Left forelimb (tissue), 1 donor: Measurements from ENCODE around the gene ZNF48.

Source experiments
- DNase-seq: peaks from one replicate; pipeline ENCODE4 v3.0.0-alpha.2; 2018; ENCODE audit warnings: low spot score

ZNF48 gene

DNA sequence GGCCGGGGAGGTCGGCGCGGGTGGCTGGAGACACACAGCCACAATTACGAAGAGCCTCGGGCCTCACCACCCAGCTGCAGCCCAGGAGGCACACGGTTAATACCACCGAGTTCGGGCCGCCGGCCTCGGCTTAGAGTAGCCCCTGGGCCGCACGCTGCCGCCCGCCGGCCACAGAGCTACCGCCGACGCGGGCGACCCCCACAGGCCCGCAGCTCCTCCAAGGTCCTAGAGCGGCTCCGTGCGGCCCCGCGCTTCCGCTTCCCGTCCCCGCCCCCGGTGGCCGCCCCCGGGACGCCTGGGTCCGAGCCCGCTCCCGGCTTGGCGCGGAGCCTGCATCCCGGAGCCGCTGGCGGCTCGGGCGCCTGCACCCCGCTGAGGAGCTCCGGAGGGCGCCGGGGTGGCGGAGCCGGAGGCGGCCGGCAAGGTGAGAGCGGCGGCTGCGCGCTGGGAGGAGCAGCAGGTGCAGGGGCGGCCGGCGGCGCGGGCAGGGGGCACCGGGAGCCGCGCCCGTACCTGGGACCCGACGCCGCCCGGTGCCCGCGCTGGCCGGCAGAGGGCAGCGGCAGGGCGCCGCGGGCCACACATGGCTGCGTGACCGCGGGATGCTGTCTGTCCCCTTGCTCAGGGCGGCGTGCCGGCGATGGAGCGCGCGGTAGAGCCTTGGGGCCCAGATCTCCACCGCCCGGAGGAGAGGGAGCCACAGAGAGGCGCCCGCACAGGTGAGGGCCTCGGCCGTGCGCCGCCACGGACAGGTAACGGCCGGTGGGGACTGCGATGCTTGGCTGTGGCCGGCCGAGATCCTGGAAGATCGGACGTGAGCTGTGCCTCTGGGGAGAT is at the start of gene ZNF48:
Gene ZNF48 (plus strand): TSS at position 266 of the 837 bp plus-strand sequence. CDS start 375 bp downstream, at position 641.
- DNase-seq = peak; percentile 90

DNA sequence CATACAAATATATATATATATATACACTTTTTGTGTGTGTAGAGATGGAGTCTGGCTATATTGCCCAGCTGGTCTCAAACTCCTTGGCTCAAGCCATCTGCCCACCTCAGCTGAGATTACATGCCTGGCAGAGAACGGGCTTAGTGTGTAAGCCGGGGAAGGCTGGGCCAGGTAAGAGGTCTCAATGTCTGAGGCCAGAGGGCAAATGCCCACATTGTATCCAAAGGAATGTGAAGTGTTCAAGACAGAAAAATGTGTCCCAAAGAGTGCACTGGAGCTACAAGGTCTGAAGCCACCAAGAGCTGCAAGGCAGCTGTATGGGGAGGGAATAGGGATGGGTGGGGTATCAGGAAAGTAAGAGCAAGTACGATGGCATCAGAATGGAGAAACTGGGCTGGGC is 48.9 kb upstream of the ZNF48 start:
- DNase-seq = no peak

- DNase-seq = no peak
Observed at GRCh38 chr16:30348113-30348512, 47.1 kb upstream of the ZNF48 start.

DNA sequence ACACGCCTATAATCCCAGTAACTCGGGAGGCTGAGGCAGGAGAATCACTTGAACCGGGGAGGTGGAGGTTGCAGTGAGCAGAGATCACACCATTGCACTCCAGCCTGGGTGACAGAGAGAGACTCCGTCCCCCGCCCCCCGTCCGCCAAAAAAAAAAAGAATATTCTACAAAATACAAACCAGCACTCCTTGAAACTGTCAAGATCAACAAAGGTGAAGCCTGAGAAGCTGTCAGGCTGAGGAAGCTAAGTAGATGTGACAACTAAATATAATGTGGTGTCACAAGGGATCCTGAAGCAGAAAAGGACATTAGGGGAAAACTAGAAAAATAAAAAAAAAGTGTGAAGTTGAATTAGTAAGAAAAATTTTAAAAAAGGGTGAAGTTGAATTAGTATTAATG is 46.3 kb upstream of the ZNF48 start:
- no peak for DNase-seq

- no peak for DNase-seq
Observed at GRCh38 chr16:30349675-30350074, 45.5 kb upstream of the ZNF48 start.

DNA sequence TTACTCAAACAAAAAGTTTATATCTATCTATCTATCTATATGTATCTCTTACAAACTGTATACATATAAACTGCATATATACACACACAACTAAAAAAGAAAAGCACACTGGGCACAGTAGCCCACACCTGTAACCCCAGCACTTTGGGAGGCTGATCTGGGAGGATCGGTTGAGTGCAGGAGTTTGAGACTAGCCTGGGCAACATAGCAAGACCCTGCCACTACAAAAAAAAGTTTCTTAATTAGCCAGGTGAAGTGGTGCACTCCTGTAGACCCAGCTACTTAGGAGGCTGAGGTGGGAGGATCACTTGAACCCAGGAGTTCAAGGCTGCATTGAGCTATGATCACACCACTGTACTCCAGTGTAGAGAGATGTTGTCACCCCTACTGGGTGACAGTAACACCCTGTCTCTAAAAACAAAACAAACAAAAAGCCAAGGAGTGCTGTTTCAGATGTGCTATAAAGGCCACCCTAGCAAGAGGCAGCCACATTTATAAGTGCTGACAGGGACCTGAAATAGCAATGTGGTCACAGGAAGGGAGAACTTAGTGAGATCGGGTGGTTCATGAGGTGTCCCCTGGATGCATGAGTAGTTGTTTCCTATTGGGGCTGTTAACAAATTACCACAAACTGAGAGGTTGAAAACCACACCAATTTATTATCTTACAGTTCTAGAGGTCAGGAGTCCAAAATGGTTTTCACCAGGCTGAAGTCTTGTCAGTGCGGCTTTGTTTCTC is 44.9 kb upstream of the ZNF48 start:
- no peak for DNase-seq

- no peak for DNase-seq
Observed at GRCh38 chr16:30351001-30351441, 44.2 kb upstream of the ZNF48 start.

GRCh38 chr16:30351586-30352419 is 43.4 kb upstream of the ZNF48 start:
- no peak for DNase-seq

DNA sequence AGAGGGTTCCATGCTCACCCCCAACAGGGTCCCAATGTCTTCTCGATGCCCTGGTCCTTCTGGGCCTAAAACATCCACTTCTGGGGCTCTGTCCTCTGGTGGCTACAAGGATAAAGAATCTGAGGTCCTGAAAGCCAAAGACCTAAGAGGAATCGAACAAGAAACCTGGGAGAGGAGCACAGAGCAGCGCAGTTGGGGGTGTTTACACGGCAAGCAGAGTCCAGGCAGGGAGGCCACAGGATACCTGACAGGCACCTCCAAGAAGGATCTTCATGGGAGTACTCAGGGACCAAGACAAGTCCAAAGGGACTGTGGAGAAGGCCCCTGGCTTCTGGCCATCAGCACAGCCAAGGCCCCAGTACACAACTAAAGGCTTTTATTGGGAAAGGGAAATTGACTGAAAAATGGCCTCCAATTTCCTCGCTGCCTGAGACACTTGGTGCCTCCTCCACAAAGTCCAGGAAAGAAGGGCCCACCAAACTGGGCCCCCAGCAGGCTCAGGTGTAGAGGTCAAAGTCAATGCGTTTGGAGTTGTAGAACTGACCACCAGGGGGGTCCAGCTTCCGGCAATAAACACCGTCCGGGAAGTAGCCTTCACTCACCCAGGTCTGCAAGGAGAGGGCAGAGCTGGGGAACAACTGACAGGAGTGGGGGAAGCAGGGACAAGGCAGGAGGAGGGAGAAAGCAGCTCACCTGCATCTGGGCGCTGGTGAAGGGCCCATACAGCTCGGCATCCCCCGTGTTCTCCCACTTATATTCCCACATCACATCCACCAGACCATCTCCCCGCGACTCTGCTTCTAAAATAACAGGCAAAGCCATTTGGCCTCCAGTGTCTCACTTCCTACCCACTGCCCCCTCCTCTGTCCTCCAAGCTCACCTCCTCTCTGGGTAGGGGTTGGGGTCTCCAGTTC is 42.5 kb upstream of the ZNF48 start:
- DNase-seq = no peak

GRCh38 chr16:30353438-30354129 is 41.6 kb upstream of the ZNF48 start:
- no peak for DNase-seq

- DNase-seq = no peak
Observed at GRCh38 chr16:30354423-30355143, 40.6 kb upstream of the ZNF48 start.

DNA sequence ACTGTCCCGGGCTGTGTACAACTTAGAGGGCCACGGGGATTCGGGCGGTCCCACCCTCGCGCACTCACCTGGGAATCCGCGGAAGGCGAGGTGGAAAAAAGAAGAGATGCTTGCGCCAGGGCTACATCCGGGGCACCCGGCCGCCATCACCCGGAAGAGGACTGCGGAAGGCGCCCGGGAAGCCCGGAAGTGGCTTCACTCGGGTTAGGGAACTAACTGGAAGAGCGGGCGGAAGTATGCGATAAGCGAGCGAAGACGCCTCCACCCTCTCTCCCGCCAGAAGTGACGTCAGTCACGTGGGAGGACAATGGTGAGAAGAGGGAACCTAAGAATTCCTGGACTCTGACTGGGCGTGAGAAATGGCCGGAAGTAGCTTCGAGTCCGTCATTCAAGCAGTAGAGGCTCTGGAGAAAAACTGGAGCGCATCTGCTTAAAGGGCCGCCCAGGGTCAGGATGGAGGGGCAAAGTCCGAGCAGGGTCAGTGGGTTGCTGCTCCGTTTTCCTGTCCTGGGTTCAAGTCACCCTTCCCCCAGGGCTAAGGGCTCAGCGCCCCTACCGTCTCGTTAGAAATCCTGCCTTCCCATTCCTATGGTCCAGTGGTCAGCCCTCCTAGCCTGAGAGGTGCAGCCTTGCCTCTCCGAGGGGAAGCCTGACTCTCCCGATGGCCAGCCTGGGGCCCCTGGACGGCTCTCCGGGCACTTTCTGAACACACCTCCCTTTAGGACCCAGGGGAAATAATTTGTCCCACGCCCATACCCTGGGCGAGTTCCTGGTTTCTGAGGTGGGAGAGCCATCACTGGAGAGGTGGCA is 39.9 kb upstream of the ZNF48 start, which contains the start of gene CD2BP2:
Gene CD2BP2 (minus strand): TSS at position 165 of the 810 bp plus-strand sequence. CDS start 627 bp downstream, outside the sequence.
- peak; percentile 95 for DNase-seq

GRCh38 chr16:30355954-30356308 is 39.3 kb upstream of the ZNF48 start:
- no peak for DNase-seq

GRCh38 chr16:30356401-30357084 is 38.7 kb upstream of the ZNF48 start:
- no peak for DNase-seq

GRCh38 chr16:30357085-30357714 is 38.0 kb upstream of the ZNF48 start:
- no peak for DNase-seq

DNA sequence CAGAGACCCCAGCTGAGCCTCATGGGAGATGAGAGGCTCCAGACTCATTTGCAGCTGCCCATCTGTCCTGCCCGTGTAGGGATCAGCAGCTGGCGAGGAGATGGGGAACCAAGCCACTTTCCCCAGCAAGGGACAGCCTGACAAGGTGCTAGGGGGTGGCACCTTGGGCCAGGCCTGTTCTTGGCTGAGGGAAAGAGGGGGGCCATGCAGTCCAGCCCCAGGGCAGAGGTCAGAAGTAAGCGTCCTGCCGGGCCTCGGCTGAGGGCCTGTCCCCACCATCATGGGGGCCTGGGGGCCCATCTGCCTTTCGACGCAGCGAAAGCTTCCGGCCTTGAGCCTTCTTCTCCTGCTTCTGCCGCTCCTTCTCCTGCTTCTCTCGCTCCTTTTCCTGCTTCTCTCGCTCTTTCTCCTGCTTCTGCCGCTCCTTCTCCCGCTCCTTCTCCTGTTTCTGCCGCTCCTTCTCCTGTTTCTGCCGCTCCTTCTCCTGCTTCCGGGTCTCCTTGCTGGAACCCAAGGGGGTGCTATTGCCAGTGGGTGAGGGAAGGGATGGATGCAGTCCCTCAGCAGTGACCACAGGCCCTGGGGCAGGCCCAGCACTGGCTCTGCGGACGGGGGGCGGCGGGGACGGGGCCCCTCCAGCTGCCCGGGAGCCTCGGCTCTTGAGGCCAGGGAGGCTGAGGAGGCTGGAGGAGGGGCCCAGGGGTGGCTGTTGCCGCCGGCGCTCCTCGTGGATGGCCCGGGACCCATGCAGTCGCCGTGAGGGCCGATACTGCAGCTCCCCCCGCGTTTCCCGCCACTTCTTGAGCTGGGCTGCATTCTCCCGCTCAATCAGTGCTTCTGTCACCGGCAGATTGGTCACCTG is 37.3 kb upstream of the ZNF48 start:
- no peak for DNase-seq

DNA sequence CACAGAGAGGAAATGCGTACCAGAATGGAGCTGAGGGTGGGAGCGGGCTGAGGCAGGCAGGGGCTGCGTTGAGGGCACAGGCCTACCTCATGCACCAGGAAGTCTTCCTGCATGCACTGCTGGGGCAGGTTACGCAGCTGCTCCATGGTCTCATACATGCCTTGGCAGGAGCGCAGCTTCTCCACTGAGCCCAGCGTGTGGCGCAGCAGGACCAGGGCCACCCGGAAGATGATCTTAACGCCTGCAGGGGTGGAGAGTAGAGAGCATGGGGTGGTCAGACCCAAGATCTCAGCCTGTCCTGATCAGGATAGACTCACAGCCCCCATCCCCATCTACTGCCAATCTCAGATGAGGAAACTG is 36.7 kb upstream of the ZNF48 start:
- no peak for DNase-seq
